ENCODE results near the gene ZNF584. TPM values are rescaled to one million over a fixed set of nuclear protein-coding genes. Genes with fewer than 3 reads are reported as not detected.
"Not testable (repeated sequence)": the region's sequence is repeated elsewhere in the genome, so short reads cannot be mapped to it uniquely, and the experiment has no call there.

Gene ZNF584
- total RNA-seq, 1 experiment from 2014 or later: 23.6 TPM

- not testable (repeated sequence) for DNase-seq (ENCODE audit: low spot score)
Observed at GRCh38 chr19:58403920-58404478, 4.5 kb upstream of the ZNF584 start.

GRCh38 chr19:58406818-58407657 lies 1.4 kb upstream of the ZNF584 start:
- no peak for DNase-seq (ENCODE audit: low spot score)

GRCh38 chr19:58407658-58408151 lies 744 bp upstream of the ZNF584 start:
- DNase-seq (ENCODE audit: low spot score): no peak

- DNase-seq (ENCODE audit: low spot score): no peak
Observed at GRCh38 chr19:58409010-58409790, 751 bp downstream of the ZNF584 start.

- DNase-seq (ENCODE audit: low spot score): no peak
Observed at GRCh38 chr19:58416604-58417003, 8.2 kb downstream of the ZNF584 start.

GRCh38 chr19:58417071-58417470 lies 8.6 kb downstream of the ZNF584 start:
- no peak for DNase-seq (ENCODE audit: low spot score)

GRCh38 chr19:58428617-58429016 lies 20.2 kb downstream of the ZNF584 start:
- no peak for DNase-seq (ENCODE audit: low spot score)

- DNase-seq (ENCODE audit: low spot score): no peak
Observed at GRCh38 chr19:58429745-58430144, 21.3 kb downstream of the ZNF584 start.

- DNase-seq (ENCODE audit: low spot score): no peak
Observed at GRCh38 chr19:58434217-58434616, 25.8 kb downstream of the ZNF584 start.

GRCh38 chr19:58439576-58440554 lies 31.4 kb downstream of the ZNF584 start, which contains the start of gene ZNF132:
TSS of gene ZNF132 (minus strand) at chr19:58440153. CDS start at chr19:58439821, 332 bp downstream.
- DNase-seq (ENCODE audit: low spot score): peak; percentile 100

GRCh38 chr19:58440556-58440955 lies 32.1 kb downstream of the ZNF584 start:
- no peak for DNase-seq (ENCODE audit: low spot score)

GRCh38 chr19:58442986-58443385 lies 34.5 kb downstream of the ZNF584 start:
- not testable (repeated sequence) for DNase-seq (ENCODE audit: low spot score)

- DNase-seq (ENCODE audit: low spot score): not testable (repeated sequence)
Observed at GRCh38 chr19:58448860-58449259, 40.4 kb downstream of the ZNF584 start.

GRCh38 chr19:58449980-58450379 lies 41.5 kb downstream of the ZNF584 start:
- not testable (repeated sequence) for DNase-seq (ENCODE audit: low spot score)

GRCh38 chr19:58450856-58451357 lies 42.5 kb downstream of the ZNF584 start:
- DNase-seq (ENCODE audit: low spot score): no peak

- peak; percentile 96 for DNase-seq (ENCODE audit: low spot score)
Observed at GRCh38 chr19:58451358-58452101, 43.1 kb downstream of the ZNF584 start, which contains the start of gene ZNF324B. TSS of gene ZNF324B (plus strand) at chr19:58451622. CDS start at chr19:58453702, 2,080 bp downstream.

GRCh38 chr19:58453743-58454142 lies 45.3 kb downstream of the ZNF584 start:
- no peak for DNase-seq (ENCODE audit: low spot score)

- no peak for DNase-seq (ENCODE audit: low spot score)
Observed at GRCh38 chr19:58455306-58455705, 46.9 kb downstream of the ZNF584 start.

- no peak for DNase-seq (ENCODE audit: low spot score)
Observed at GRCh38 chr19:58456111-58456510, 47.7 kb downstream of the ZNF584 start.

- DNase-seq (ENCODE audit: low spot score): no peak
Observed at GRCh38 chr19:58460039-58460438, 51.6 kb downstream of the ZNF584 start.
